Neural cell (in vitro differentiated cells): ENCODE measurements around the gene SDHAF2. TPM values are rescaled to one million over a fixed set of nuclear protein-coding genes. Genes with fewer than 3 reads are reported as not detected.

Experiments used
- H2AFZ ChIP-seq: fragments of 200-600, 300-800 bp; sonication (generic), shearing (Covaris generic); 2 replicates; pipeline ENCODE4 v1.6.0; 2014; ENCODE audit warnings: low read depth, mild to moderate bottlenecking, antibody characterized with exemption, low read length, moderate library complexity
- H3F3A ChIP-seq: fragments of 200-600 bp; shearing (Covaris generic); 2 replicates; pipeline ENCODE4 v1.6.1; 2016; ENCODE audit warnings: mild to moderate bottlenecking, moderate library complexity, mixed read lengths, antibody characterized with exemption, low read length; ENCODE audit not compliant: insufficient read depth, poor library complexity, severe bottlenecking
- H3K27ac ChIP-seq: fragments of 200-600, 300-800 bp; sonication (generic), shearing (Covaris generic); 2 replicates; pipeline ENCODE4 v1.5.1; 2014; ENCODE audit warnings: mild to moderate bottlenecking, low read length, moderate library complexity
- H3K27me3 ChIP-seq: fragments of 300-800, 200-600 bp; sonication (generic), shearing (Covaris generic); 2 replicates; pipeline ENCODE4 v1.6.0; 2014; ENCODE audit warnings: mild to moderate bottlenecking, low read depth, low read length, moderate library complexity; ENCODE audit not compliant: insufficient read depth
- H3K36me3 ChIP-seq: fragments of 300-800, 200-600 bp; sonication (generic), shearing (Covaris generic); 2 replicates; pipeline ENCODE4 v1.5.1; 2014; ENCODE audit warnings: mild to moderate bottlenecking, antibody characterized with exemption, low read length, moderate library complexity; ENCODE audit not compliant: insufficient read depth
- H3K4me2 ChIP-seq: fragments of 300-800, 200-600 bp; sonication (generic), shearing (Covaris generic); 2 replicates; pipeline ENCODE4 v1.6.0; 2014; ENCODE audit warnings: mild to moderate bottlenecking, low read length
- H3K4me3 ChIP-seq: fragments of 300-800, 200-600 bp; sonication (generic), shearing (Covaris generic); 2 replicates; pipeline ENCODE4 v1.5.1; 2014; ENCODE audit warnings: mild to moderate bottlenecking, low read length, moderate library complexity
- H3K79me2 ChIP-seq: fragments of 200-600 bp; shearing (Covaris generic); replicated peaks from 2 replicates; pipeline ENCODE4 v1.6.0; 2014; ENCODE audit warnings: mild to moderate bottlenecking, low read length, moderate library complexity; ENCODE audit not compliant: insufficient read depth
- H3K9ac ChIP-seq: fragments of 300-800, 200-600 bp; sonication (generic), shearing (Covaris generic); 2 replicates; pipeline ENCODE4 v1.6.1; 2016; ENCODE audit warnings: mild to moderate bottlenecking, low read length, mixed read lengths
- H3K9me2 ChIP-seq: fragments of 200-600 bp; shearing (Covaris generic); 2 replicates; pipeline ENCODE4 v1.6.1; 2016; ENCODE audit warnings: mild to moderate bottlenecking, low read length, mixed read lengths; ENCODE audit not compliant: insufficient read depth
- H3K9me3 ChIP-seq: fragments of 200-600, 300-800 bp; sonication (generic), shearing (Covaris generic); 2 replicates; pipeline ENCODE4 v1.6.1; 2016; ENCODE audit warnings: mild to moderate bottlenecking, mixed run types, low read length, moderate library complexity, mixed read lengths
- H4K20me1 ChIP-seq: fragments of 200-600 bp; shearing (Covaris generic); 2 replicates; pipeline ENCODE4 v1.6.1; 2016; ENCODE audit warnings: mild to moderate bottlenecking, mixed run types; ENCODE audit not compliant: insufficient read depth
- EP300 ChIP-seq: fragments of 450-650 bp; conservative IDR thresholded peaks from 2 replicates; pipeline ENCODE4 v1.6.1; 2014; ENCODE audit warnings: antibody characterized with exemption, mild to moderate bottlenecking, moderate library complexity; ENCODE audit not compliant: poor library complexity, severe bottlenecking
- EZH2 ChIP-seq: fragments of 200-600, 300-800 bp; shearing (Covaris generic), sonication (generic); IDR thresholded peaks from 2 replicates; pipeline ENCODE4 v1.6.1; 2014; ENCODE audit warnings: antibody characterized with exemption, low read length, borderline replicate concordance, mild to moderate bottlenecking; ENCODE audit not compliant: insufficient read depth, poor library complexity, severe bottlenecking
- MXI1 ChIP-seq: fragments of 450-650 bp; conservative IDR thresholded peaks from 2 replicates; pipeline ENCODE4 v1.6.1; 2014; ENCODE audit warnings: antibody characterized with exemption, mild to moderate bottlenecking; ENCODE audit not compliant: poor library complexity, severe bottlenecking
- POLR2AphosphoS5 ChIP-seq: IDR thresholded peaks from 2 replicates; pipeline ENCODE4 v1.6.1; 2012
- RAD21 ChIP-seq: fragments of 450-650 bp; conservative IDR thresholded peaks from 2 replicates; pipeline ENCODE4 v1.6.1; 2014; ENCODE audit warnings: antibody characterized with exemption, mild to moderate bottlenecking, moderate library complexity
- SMC3 ChIP-seq: fragments of 450-650 bp; conservative IDR thresholded peaks from 2 replicates; pipeline ENCODE4 v1.6.1; 2014; ENCODE audit warnings: antibody characterized with exemption, mild to moderate bottlenecking, moderate library complexity; ENCODE audit not compliant: poor library complexity
- TAF1 ChIP-seq: IDR thresholded peaks from 2 replicates; pipeline ENCODE4 v1.6.1; 2012; ENCODE audit warnings: low read depth
- polyA plus RNA-seq: library from polyadenylated mRNA; depleted of rRNA; stranded (reverse); fragments of >200 nt; gene quantifications from 2 replicates; pipeline ENCODE4 v1.2.3, GENCODE V29; 2014
- TF ChIP-seq, protein P1 (sequence below): fragments of 450-650 bp; IDR thresholded peaks from 2 replicates; pipeline ENCODE4 v1.5.1; 2014; ENCODE audit warnings: antibody characterized with exemption, mild to moderate bottlenecking, moderate library complexity; ENCODE audit not compliant: poor library complexity, severe bottlenecking
- TF ChIP-seq, protein P2 (sequence below): IDR thresholded peaks from 2 replicates; pipeline ENCODE4 v1.6.1; 2012; ENCODE audit warnings: borderline replicate concordance

Gene SDHAF2
- polyA plus RNA-seq, 1 donor from 2014 or later = 54.5 TPM

DNA sequence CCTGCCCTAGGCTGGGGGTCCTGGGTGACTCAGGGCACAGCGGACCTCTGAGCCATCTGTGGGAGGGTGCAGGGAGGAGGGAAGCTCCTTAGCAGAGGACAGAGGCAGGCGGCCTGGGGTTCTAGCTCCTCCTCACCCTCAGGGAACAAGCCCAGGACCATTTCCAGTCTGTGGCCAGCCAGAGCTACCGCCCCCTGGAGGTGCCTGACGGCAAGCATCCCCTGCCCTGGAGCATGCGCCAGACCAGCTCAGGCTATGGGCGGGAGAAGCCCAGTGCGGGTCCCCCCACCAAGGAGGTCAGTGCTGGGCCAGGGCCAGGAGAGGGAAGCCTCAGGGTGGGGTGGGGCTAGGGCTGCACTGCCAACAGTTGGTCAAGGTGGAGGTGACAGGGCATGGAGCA, 52.6 kb downstream of the SDHAF2 start:
- Histone ChIP-seq H3K36me3 (no peaks in the 10 kb centered on the region), H4K20me1 (no peaks in the 10 kb centered on the region), H3K4me3 (no peak overlapping the region), H3K9ac (peak overlapping the region; percentile 59), H3K27me3 (no peaks in the 10 kb centered on the region), H3F3A (peaks cover 6% of the 10 kb centered on the region), H3K9me2 (no peaks in the 10 kb centered on the region), H3K79me2 (no peaks in the 10 kb centered on the region), H3K9me3 (no peaks in the 10 kb centered on the region), H2AFZ (no peak overlapping the region), H3K4me2 (no peak overlapping the region), H3K27ac (peak overlapping the region; percentile 78)
- TF ChIP-seq EP300 = no peak
- TF ChIP-seq, protein P1, sequence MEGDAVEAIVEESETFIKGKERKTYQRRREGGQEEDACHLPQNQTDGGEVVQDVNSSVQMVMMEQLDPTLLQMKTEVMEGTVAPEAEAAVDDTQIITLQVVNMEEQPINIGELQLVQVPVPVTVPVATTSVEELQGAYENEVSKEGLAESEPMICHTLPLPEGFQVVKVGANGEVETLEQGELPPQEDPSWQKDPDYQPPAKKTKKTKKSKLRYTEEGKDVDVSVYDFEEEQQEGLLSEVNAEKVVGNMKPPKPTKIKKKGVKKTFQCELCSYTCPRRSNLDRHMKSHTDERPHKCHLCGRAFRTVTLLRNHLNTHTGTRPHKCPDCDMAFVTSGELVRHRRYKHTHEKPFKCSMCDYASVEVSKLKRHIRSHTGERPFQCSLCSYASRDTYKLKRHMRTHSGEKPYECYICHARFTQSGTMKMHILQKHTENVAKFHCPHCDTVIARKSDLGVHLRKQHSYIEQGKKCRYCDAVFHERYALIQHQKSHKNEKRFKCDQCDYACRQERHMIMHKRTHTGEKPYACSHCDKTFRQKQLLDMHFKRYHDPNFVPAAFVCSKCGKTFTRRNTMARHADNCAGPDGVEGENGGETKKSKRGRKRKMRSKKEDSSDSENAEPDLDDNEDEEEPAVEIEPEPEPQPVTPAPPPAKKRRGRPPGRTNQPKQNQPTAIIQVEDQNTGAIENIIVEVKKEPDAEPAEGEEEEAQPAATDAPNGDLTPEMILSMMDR = peak; percentile 38

DNA sequence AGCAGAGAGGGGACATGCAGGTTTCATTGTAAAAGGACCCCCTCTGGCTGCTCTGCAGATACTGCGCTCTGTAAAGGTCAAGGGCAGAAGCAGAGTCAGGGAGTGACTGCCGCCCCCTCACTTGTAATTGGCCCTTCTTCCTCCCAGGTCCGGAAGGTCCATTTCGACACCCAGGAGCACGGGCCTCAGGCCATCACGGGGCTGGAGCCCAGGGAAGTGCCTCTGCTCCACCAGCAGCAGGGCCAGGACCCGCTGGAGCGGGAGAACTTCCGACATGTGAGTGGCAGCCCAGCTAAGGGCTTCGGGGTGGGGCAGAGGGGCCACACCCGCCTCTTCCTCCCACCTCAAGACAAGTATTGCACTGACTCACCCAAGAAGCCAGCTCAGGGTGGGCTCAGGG, 54.6 kb downstream of the SDHAF2 start:
- Histone ChIP-seq H3K4me2 (no peak overlapping the region), H4K20me1 (no peaks in the 10 kb centered on the region), H3K9me2 (no peaks in the 10 kb centered on the region), H3K9me3 (no peaks in the 10 kb centered on the region), H3F3A (peaks cover 6% of the 10 kb centered on the region), H3K27me3 (no peaks in the 10 kb centered on the region), H3K36me3 (no peaks in the 10 kb centered on the region), H2AFZ (no peak overlapping the region), H3K9ac (no peak overlapping the region), H3K27ac (no peak overlapping the region), H3K79me2 (no peaks in the 10 kb centered on the region), H3K4me3 (no peak overlapping the region)
- TF ChIP-seq EP300 (no peak), TAF1 (no peak), MXI1 (no peak), POLR2AphosphoS5 (no peak)
- TF ChIP-seq, protein P2, sequence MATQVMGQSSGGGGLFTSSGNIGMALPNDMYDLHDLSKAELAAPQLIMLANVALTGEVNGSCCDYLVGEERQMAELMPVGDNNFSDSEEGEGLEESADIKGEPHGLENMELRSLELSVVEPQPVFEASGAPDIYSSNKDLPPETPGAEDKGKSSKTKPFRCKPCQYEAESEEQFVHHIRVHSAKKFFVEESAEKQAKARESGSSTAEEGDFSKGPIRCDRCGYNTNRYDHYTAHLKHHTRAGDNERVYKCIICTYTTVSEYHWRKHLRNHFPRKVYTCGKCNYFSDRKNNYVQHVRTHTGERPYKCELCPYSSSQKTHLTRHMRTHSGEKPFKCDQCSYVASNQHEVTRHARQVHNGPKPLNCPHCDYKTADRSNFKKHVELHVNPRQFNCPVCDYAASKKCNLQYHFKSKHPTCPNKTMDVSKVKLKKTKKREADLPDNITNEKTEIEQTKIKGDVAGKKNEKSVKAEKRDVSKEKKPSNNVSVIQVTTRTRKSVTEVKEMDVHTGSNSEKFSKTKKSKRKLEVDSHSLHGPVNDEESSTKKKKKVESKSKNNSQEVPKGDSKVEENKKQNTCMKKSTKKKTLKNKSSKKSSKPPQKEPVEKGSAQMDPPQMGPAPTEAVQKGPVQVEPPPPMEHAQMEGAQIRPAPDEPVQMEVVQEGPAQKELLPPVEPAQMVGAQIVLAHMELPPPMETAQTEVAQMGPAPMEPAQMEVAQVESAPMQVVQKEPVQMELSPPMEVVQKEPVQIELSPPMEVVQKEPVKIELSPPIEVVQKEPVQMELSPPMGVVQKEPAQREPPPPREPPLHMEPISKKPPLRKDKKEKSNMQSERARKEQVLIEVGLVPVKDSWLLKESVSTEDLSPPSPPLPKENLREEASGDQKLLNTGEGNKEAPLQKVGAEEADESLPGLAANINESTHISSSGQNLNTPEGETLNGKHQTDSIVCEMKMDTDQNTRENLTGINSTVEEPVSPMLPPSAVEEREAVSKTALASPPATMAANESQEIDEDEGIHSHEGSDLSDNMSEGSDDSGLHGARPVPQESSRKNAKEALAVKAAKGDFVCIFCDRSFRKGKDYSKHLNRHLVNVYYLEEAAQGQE = no peak

DNA sequence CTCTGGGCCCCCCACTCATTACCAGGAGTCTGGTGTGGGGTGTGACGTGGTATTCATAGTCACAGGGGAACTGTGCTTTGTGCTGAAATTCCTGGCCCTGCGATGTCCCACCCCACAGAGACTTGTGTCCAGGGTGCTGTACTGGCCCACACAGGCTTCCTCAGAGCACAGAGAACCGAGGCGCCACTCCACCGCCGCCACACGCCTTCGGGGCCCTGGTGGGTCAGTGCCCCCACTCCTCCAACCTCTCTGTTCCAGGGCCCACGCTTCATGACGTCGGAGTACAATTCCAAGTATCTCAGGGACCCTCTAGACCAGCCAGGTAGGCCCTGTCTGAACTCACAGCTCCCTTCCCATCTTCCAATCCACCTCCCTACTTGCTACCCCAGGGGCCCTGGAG, 55.2 kb downstream of the SDHAF2 start:
- no peaks in the 10 kb centered on the region for H3K36me3 ChIP-seq
- H2AFZ ChIP-seq = no peak overlapping the region
- H3K4me2 ChIP-seq = no peak overlapping the region
- no peaks in the 10 kb centered on the region for H3K9me3 ChIP-seq
- H3K4me3 ChIP-seq = no peak overlapping the region
- no peaks in the 10 kb centered on the region for H3K27me3 ChIP-seq
- H3K9me2 ChIP-seq = no peaks in the 10 kb centered on the region
- H3K9ac ChIP-seq = no peak overlapping the region
- peaks cover 6% of the 10 kb centered on the region for H3F3A ChIP-seq
- H4K20me1 ChIP-seq = no peaks in the 10 kb centered on the region
- TF ChIP-seq, protein P1 = no peak
- no peak for TF ChIP-seq MXI1
- TF ChIP-seq EZH2 = no peak
- TF ChIP-seq SMC3 = no peak
- TF ChIP-seq EP300 = no peak
- no peak for TF ChIP-seq TAF1
- TF ChIP-seq, protein P2 = no peak
- TF ChIP-seq RAD21 = no peak
- TF ChIP-seq POLR2AphosphoS5 = no peak
- no peak overlapping the region for H3K27ac ChIP-seq
- no peaks in the 10 kb centered on the region for H3K79me2 ChIP-seq
